GM18907 (cell line): ENCODE data around the gene PLCD4.
A peak's percentile ranks its signal among the peaks of the same experiment; 100 is the strongest.

Source experiments
- ATAC-seq: cut with Tn5 transposase; IDR thresholded peaks from one replicate; pipeline ENCODE4 v1.9.1; 2021; ENCODE audit warnings: mild to moderate bottlenecking, moderate library complexity; ENCODE audit not compliant: unreplicated experiment

Gene PLCD4

GRCh38 chr2:218662377-218662776 lies 54.7 kb downstream of the PLCD4 start:
- ATAC-seq: no peak

- ATAC-seq: no peak
These were observed 55.1 kb downstream of the PLCD4 start for GRCh38 chr2:218662827-218663226.

GRCh38 chr2:218663901-218664300 lies 56.2 kb downstream of the PLCD4 start:
- no peak for ATAC-seq

- no peak for ATAC-seq
These were observed 57.0 kb downstream of the PLCD4 start for GRCh38 chr2:218664653-218665052.

- ATAC-seq: peak; percentile 10
These were observed 63.5 kb downstream of the PLCD4 start for GRCh38 chr2:218671097-218671653.

- peak; percentile 95 for ATAC-seq
These were observed 64.2 kb downstream of the PLCD4 start, which contains the start of the genes RNF25 and STK36 for GRCh38 chr2:218671654-218672566. Gene RNF25, minus strand, starts transcription at chr2:218672002. Its CDS starts 32 bp downstream, at chr2:218671970. Gene STK36, plus strand, starts transcription at chr2:218672086. Its CDS starts 744 bp downstream, at chr2:218672830.

- ATAC-seq: no peak
These were observed 71.4 kb downstream of the PLCD4 start for GRCh38 chr2:218679119-218679518.

GRCh38 chr2:218680061-218680460 lies 72.4 kb downstream of the PLCD4 start:
- ATAC-seq: no peak
